ENCODE measurements around the gene C9.

DNA sequence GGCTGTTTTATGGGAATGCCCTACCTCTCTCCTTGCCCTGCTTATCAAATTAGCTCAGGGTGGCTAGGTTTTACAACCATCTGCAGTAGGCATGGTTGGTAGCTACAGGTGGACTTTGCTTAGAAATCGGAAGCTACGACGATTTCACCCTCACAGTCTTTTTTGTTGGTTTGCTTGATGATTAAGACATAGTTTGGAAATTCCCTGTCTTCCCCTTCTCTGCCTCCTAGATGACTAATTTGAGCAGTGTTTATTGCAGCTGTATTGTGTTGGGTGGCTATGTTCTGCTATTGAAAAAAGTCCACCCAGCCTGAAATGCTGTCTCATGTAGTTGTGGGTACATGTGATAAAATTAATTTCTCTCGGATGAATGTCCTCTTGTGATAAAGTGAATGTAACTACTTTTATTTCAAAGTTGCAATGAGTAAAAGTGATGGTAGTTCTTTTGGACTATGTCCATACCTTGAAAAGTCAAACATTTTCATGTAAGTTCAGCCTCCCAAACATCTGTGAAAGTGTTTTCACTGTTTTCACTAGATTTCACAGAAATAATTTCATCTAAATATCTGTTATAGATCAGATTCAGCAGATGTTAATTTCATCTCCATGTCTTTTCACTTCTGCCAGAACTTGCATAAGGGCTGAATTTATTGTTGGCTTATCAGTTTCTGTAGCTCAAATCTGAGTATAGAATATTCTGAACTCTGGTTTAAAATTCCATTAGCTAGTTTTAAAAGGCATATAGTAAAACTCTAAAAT is 107.6 kb downstream of the C9 start:
- TF ChIP-seq POLR2A (IDR thresholded peaks at IDR 0.05): no peak
- TF ChIP-seq, protein P1, sequence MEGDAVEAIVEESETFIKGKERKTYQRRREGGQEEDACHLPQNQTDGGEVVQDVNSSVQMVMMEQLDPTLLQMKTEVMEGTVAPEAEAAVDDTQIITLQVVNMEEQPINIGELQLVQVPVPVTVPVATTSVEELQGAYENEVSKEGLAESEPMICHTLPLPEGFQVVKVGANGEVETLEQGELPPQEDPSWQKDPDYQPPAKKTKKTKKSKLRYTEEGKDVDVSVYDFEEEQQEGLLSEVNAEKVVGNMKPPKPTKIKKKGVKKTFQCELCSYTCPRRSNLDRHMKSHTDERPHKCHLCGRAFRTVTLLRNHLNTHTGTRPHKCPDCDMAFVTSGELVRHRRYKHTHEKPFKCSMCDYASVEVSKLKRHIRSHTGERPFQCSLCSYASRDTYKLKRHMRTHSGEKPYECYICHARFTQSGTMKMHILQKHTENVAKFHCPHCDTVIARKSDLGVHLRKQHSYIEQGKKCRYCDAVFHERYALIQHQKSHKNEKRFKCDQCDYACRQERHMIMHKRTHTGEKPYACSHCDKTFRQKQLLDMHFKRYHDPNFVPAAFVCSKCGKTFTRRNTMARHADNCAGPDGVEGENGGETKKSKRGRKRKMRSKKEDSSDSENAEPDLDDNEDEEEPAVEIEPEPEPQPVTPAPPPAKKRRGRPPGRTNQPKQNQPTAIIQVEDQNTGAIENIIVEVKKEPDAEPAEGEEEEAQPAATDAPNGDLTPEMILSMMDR (IDR thresholded peaks at IDR 0.05): no peak

Data from testis (tissue), 2 donors.